AG09309 (cell line): ENCODE data around the gene CLPSL1.
A peak's percentile ranks its signal among the peaks of the same experiment; 100 is the strongest.

Source experiments
- DNase-seq: peaks from one replicate; pipeline ENCODE4 v3.0.0-alpha.2; 2010; ENCODE audit warnings: low read depth
- H3K4me3 ChIP-seq: 2 replicates; pipeline ENCODE4 v1.5.1; 2011; ENCODE audit warnings: mild to moderate bottlenecking, low read depth, low read length, moderate library complexity; ENCODE audit not compliant: control insufficient read depth
- CTCF ChIP-seq: IDR thresholded peaks from 2 replicates; pipeline ENCODE4 v1.5.1; 2011; ENCODE audit warnings: mild to moderate bottlenecking, low read depth, low read length, inconsistent platforms; ENCODE audit not compliant: insufficient read depth, control insufficient read depth; ENCODE audit errors: missing control alignments

The CLPSL1 gene

DNA sequence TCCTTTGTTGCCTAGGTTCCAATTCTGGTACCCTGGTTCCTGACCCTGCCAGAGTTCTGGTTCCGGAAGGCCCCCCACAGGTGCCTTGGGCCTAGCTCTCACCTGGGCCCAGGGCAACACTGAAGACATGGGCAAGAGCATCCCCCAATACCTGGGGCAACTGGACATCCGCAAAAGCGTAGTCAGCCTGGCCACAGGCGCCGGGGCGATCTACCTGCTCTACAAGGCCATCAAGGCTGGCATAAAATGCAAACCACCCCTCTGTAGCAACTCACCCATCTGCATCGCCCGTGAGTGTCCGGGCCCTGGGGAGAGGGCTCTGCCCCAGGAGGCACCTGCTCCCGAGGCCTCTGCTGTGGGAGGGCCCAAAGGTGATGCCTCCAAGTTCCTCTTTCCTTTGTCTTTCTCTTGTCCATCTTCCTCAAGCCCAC lies 43.8 kb upstream of the CLPSL1 start, which contains the start of gene ARMC12:
TSS of gene ARMC12 (plus strand) at position 51 of the 431 bp plus-strand sequence. CDS start at position 128, 77 bp downstream.
- TF ChIP-seq CTCF = no peak
- no peak for DNase-seq
- no peak within 1 kb of the TSS for H3K4me3 ChIP-seq

DNA sequence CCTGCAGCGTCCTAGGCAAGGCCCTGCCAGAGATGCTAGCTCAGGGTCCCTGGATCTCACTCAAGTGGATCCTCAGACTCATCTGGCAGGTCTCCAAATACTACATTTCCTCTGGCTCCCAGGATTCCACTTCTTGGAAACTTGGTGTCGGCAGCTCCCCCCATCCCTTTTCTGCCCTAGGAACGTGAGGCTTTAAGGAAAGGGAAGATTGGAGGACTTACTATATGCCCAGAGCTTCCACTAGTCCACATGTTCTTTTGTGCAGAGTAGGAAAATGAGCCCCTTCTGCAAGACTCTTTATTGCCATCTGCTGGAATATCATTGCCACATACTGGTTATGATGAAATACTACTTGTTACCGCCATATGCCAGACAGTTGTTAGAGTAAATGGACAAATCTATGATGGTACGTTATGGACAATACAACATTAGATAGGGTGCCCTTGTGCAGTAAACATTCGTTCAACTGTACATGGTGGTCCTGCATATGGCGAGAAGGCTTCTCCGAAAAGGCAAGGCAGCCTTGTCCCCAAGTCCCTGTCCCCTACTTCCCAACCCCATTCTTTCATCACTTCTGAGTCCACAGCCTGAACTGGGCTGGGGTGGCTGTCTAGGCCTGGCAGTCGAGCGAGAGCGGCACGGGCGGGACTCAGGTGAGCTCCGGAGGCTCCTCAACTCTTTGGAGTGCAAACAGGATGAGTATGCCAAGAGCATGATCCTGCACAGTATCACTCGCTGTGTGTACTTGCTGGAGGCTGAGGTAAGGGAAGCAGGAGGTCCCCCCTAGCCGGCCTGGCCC lies 43.2 kb upstream of the CLPSL1 start:
- peak; percentile 76 for TF ChIP-seq CTCF
- no peak overlapping the region for H3K4me3 ChIP-seq
- DNase-seq = peak; percentile 62

- no peak for TF ChIP-seq CTCF
- no peak overlapping the region for H3K4me3 ChIP-seq
- no peak for DNase-seq
Measured at GRCh38 chr6:35739645-35740524, 40.9 kb upstream of the CLPSL1 start.

GRCh38 chr6:35742842-35743241 lies 38.0 kb upstream of the CLPSL1 start:
- DNase-seq = no peak
- no peak for TF ChIP-seq CTCF
- H3K4me3 ChIP-seq = no peak overlapping the region

DNA sequence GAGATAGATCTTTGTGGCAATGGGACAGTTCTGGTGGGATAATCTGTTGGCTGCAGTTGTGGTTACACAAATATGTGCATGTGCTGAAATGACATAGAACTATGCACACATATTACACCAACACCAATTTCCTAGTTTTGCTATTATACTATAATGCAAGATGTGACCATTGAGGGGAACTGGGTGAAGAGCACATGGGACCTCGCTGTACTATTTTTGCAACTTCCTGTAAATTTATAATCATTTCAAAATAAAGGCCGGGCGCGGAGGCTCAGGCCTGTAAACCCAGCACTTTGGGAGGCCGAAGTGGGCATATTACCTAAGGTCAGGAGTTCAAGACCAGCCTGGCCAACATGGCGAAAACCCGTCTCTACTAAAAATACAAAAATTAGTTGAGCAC lies 35.3 kb upstream of the CLPSL1 start:
- no peak for TF ChIP-seq CTCF
- H3K4me3 ChIP-seq = no peak overlapping the region
- no peak for DNase-seq

GRCh38 chr6:35746516-35746915 lies 34.3 kb upstream of the CLPSL1 start:
- DNase-seq = no peak
- TF ChIP-seq CTCF = no peak
- H3K4me3 ChIP-seq = no peak overlapping the region
